HepG2 (cell line): Measurements from ENCODE around the gene MRPS35. TPM values are rescaled to one million over a fixed set of nuclear protein-coding genes. Genes with fewer than 3 reads are reported as not detected.

ENCODE experiments used
- AHDC1 ChIP-seq: sonication (generic); formaldehyde crosslinking; IDR thresholded peaks from 2 replicates; pipeline ENCODE4 v1.5.1; 2020; ENCODE audit warnings: mild to moderate bottlenecking, missing genetic modification reagents, borderline replicate concordance
- CEBPB ChIP-seq: IDR thresholded peaks from 2 replicates; pipeline ENCODE4 v1.6.1; 2011; ENCODE audit warnings: low read depth, low read length, improper control_type of control experiment, borderline replicate concordance
- CREM ChIP-seq, 2 experiments: sonication (generic) in 1 of 2; formaldehyde crosslinking in 1 of 2; IDR thresholded peaks; 2 replicates each; pipeline versions ENCODE4 v1.4.0 to v1.6.1; 2016 to 2020; ENCODE audit warnings: antibody characterized with exemption in 1 of 2, mild to moderate bottlenecking in 1 of 2, missing genetic modification reagents in 1 of 2
- FOXP1 ChIP-seq, 2 experiments: fragments of 450-650 bp in 1 of 2; IDR thresholded peaks; 2 replicates each; pipeline ENCODE4 v1.6.1; 2017 to 2018; ENCODE audit warnings: antibody characterized with exemption in 1 of 2
- HDAC2 ChIP-seq: sonication (generic); formaldehyde crosslinking; IDR thresholded peaks from 2 replicates; pipeline ENCODE4 v1.4.0; 2020; ENCODE audit warnings: missing genetic modification reagents
- HNF4A ChIP-seq: sonication (generic); formaldehyde crosslinking; IDR thresholded peaks from 2 replicates; pipeline ENCODE4 v1.4.0; 2020; ENCODE audit warnings: missing genetic modification reagents
- ONECUT2 ChIP-seq: sonication (generic); formaldehyde crosslinking; IDR thresholded peaks from 2 replicates; pipeline ENCODE4 v1.4.0; 2020; ENCODE audit warnings: missing genetic modification reagents
- RERE ChIP-seq: IDR thresholded peaks from 2 replicates; pipeline ENCODE4 v1.6.1; 2016; ENCODE audit warnings: low read depth, missing genetic modification reagents, missing compliant biosample characterization
- XRCC5 ChIP-seq: fragments of 200-400 bp; formaldehyde crosslinking; optimal IDR thresholded peaks from 2 replicates; pipeline ENCODE3; 2017; ENCODE audit warnings: mild to moderate bottlenecking, low read length
- ZNF205 ChIP-seq: IDR thresholded peaks from 2 replicates; pipeline ENCODE4 v1.6.1; 2018; ENCODE audit warnings: missing biosample characterization, missing genetic modification reagents
- ZNF280D ChIP-seq: sonication (generic); formaldehyde crosslinking; IDR thresholded peaks from 2 replicates; pipeline ENCODE4 v1.5.1; 2020; ENCODE audit warnings: mild to moderate bottlenecking, missing genetic modification reagents
- ZNF530 ChIP-seq: sonication (generic); formaldehyde crosslinking; IDR thresholded peaks from 2 replicates; pipeline ENCODE4 v1.5.0; 2020; ENCODE audit warnings: low read depth, mild to moderate bottlenecking, missing genetic modification reagents
- ZNF747 ChIP-seq: sonication (generic); formaldehyde crosslinking; IDR thresholded peaks from 2 replicates; pipeline ENCODE4 v1.8.1; 2023; ENCODE audit warnings: missing genetic modification reagents, mild to moderate bottlenecking, borderline replicate concordance
- ZSCAN9 ChIP-seq: IDR thresholded peaks from 2 replicates; pipeline ENCODE4 v1.6.1; 2016; ENCODE audit warnings: borderline replicate concordance
- polyA plus RNA-seq, 8 experiments: library from polyadenylated mRNA; depleted of rRNA in 3 of 8; stranded (reverse) in 7 of 8; unstranded in 1 of 8; fragments of >200 nt; fragmentation: Illumina TruSeq in 4 of 8; extraction: Trizol in 4 of 8; gene quantifications; 2 replicates each; pipeline versions ENCODE4 v1.2.1 to v1.2.3, GENCODE V29; 2011 to 2016; ENCODE audit warnings: low read depth in 4 of 8, missing spikeins in 1 of 8, mixed read lengths in 1 of 8; ENCODE audit not compliant: insufficient read depth in 1 of 8
- total RNA-seq, 5 experiments: library from RNA; depleted of rRNA; stranded (reverse); fragments of >200 nt; fragmentation: Illumina TruSeq; extraction: Trizol; gene quantifications; 2 replicates each; pipeline ENCODE4 v1.2.3, GENCODE V29; 2016; ENCODE audit warnings: low read depth in 1 of 5

MRPS35 gene
- total and polyA plus RNA-seq, 2 of the 13 experiments (the other 11 are each of a cell fraction or from before 2014, with no cell fraction given): 63.4 to 104 TPM

- TF ChIP-seq RERE (CRISPR knock-in tag) (0 out of 2 replicates have a peak, but pooled peaks have one; percentile 11), ZNF747 (CRISPR knock-in tag) (no peak), XRCC5 (no peak), HDAC2 (peak; percentile 30; the same call in 1 of the 2 replicates), ONECUT2 (CRISPR knock-in tag) (peak; percentile 66), FOXP1 (IDR thresholded peaks at IDR 0.05) (no peak), FOXP1 (CRISPR knock-in tag; IDR thresholded peaks at IDR 0.05) (peak; percentile 77), ZNF280D (no peak), AHDC1 (peak; percentile 21; the same call in 1 of the 2 replicates), CEBPB (peak; percentile 90), ZNF205 (CRISPR knock-in tag) (no peak), ZSCAN9 (CRISPR knock-in tag) (peak; percentile 30; the same call in 1 of the 2 replicates), ZNF530 (no peak), HNF4A (CRISPR knock-in tag) (peak; percentile 82), CREM (IDR thresholded peaks at IDR 0.05) (peak; percentile 31; the same call in 1 of the 2 replicates), CREM (CRISPR knock-in tag; IDR thresholded peaks at IDR 0.05) (no peak)
These were observed 13.6 kb upstream of the MRPS35 start (continued) for GRCh38 chr12:27696864-27697564.
